Activated T-cell treated with anti-CD3 and anti-CD28 coated beads, Interleukin-2, amount 50 U/mL, for 4 hours (primary cell): ENCODE results near the gene SLC9A8. TPM values are rescaled to one million over a fixed set of nuclear protein-coding genes. Genes with fewer than 3 reads are reported as not detected.

Source experiments
- ATAC-seq, 2 donors: fragments of 200-7000 bp; cut with Tn5 transposase; one replicate each; pipeline ENCODE4 v1.10.0; 2021
- DNase-seq: peaks from one replicate; pipeline ENCODE4 v3.0.0-alpha.2; 2020
- H3K27me3 Mint-ChIP-seq: one replicate; pipeline ENCODE4 v1.8.0; 2021; ENCODE audit warnings: low read depth, mixed read lengths
- H3K36me3 Mint-ChIP-seq: one replicate; pipeline ENCODE4 v1.8.0; 2022; ENCODE audit warnings: mixed read lengths; ENCODE audit not compliant: insufficient read depth
- H3K4me1 Mint-ChIP-seq: one replicate; pipeline ENCODE4 v1.8.0; 2021; ENCODE audit warnings: low read depth, mixed read lengths
- H3K4me3 Mint-ChIP-seq: one replicate; pipeline ENCODE4 v1.8.0; 2021; ENCODE audit warnings: mild to moderate bottlenecking, moderate library complexity, mixed read lengths
- H3K9me3 Mint-ChIP-seq: one replicate; pipeline ENCODE4 v1.8.0; 2021; ENCODE audit warnings: mixed read lengths
- total RNA-seq, 3 donors: library from RNA; stranded (reverse); gene quantifications; one replicate each; pipeline ENCODE4 v1.2.1, GENCODE V29; 2021

The SLC9A8 gene
- total RNA-seq, 3 donors from 2014 or later = 11.9 to 16.4 (median 13.2) TPM

- no peaks in the 10 kb centered on the region for H3K9me3 Mint-ChIP-seq
- H3K27me3 Mint-ChIP-seq = no peaks in the 10 kb centered on the region
- H3K4me3 Mint-ChIP-seq = no peak overlapping the region
- H3K4me1 Mint-ChIP-seq = no peaks in the 10 kb centered on the region
- H3K36me3 Mint-ChIP-seq = peaks cover 17% of the 10 kb centered on the region
- DNase-seq (no peak), ATAC-seq (no peak)
Observed at GRCh38 chr20:49835031-49835430, 22.4 kb downstream of the SLC9A8 start.

- no peaks in the 10 kb centered on the region for H3K9me3 Mint-ChIP-seq
- H3K36me3 Mint-ChIP-seq = peaks cover 20% of the 10 kb centered on the region
- H3K4me3 Mint-ChIP-seq = no peak overlapping the region
- DNase-seq (no peak), ATAC-seq (no peak)
- no peaks in the 10 kb centered on the region for H3K27me3 Mint-ChIP-seq
- H3K4me1 Mint-ChIP-seq = no peaks in the 10 kb centered on the region
Observed at GRCh38 chr20:49838546-49838945, 25.9 kb downstream of the SLC9A8 start.

GRCh38 chr20:49843139-49843538, 30.5 kb downstream of the SLC9A8 start:
- DNase-seq = no peak
- Mint-ChIP-seq H3K9me3 (no peaks in the 10 kb centered on the region), H3K36me3 (peaks cover 12% of the 10 kb centered on the region)

GRCh38 chr20:49843770-49844380, 31.2 kb downstream of the SLC9A8 start:
- no peaks in the 10 kb centered on the region for H3K4me1 Mint-ChIP-seq
- H3K27me3 Mint-ChIP-seq = no peaks in the 10 kb centered on the region
- ATAC-seq = no peak
- no peak for DNase-seq
- H3K9me3 Mint-ChIP-seq = no peaks in the 10 kb centered on the region
- H3K36me3 Mint-ChIP-seq = peaks cover 15% of the 10 kb centered on the region
- H3K4me3 Mint-ChIP-seq = no peak overlapping the region

More at GRCh38 chr20:49843139-49843538, 30.5 kb downstream of the SLC9A8 start:
- ATAC-seq = no peak
- Mint-ChIP-seq H3K4me1 (no peaks in the 10 kb centered on the region), H3K27me3 (no peaks in the 10 kb centered on the region), H3K4me3 (no peak overlapping the region)

- DNase-seq (no peak), ATAC-seq (no peak)
- H3K9me3 Mint-ChIP-seq = no peaks in the 10 kb centered on the region
- H3K4me3 Mint-ChIP-seq = no peak overlapping the region
- H3K27me3 Mint-ChIP-seq = no peaks in the 10 kb centered on the region
- H3K36me3 Mint-ChIP-seq = peaks cover 19% of the 10 kb centered on the region
- peaks cover 3% of the 10 kb centered on the region for H3K4me1 Mint-ChIP-seq
Observed at GRCh38 chr20:49845060-49845459, 32.4 kb downstream of the SLC9A8 start.

GRCh38 chr20:49846206-49846807, 33.7 kb downstream of the SLC9A8 start:
- ATAC-seq (peak; percentile 69 to 73), DNase-seq (peak; percentile 44)
- Mint-ChIP-seq H3K27me3 (no peaks in the 10 kb centered on the region), H3K36me3 (peaks cover 24% of the 10 kb centered on the region), H3K9me3 (no peaks in the 10 kb centered on the region), H3K4me3 (no peak overlapping the region), H3K4me1 (peaks cover 6% of the 10 kb centered on the region)

GRCh38 chr20:49850463-49851230, 38.0 kb downstream of the SLC9A8 start:
- DNase-seq (no peak), ATAC-seq (no peak)
- no peak overlapping the region for H3K4me3 Mint-ChIP-seq
- H3K36me3 Mint-ChIP-seq = peaks cover 29% of the 10 kb centered on the region
- H3K4me1 Mint-ChIP-seq = peaks cover 6% of the 10 kb centered on the region
- no peaks in the 10 kb centered on the region for H3K9me3 Mint-ChIP-seq
- H3K27me3 Mint-ChIP-seq = no peaks in the 10 kb centered on the region

- ATAC-seq = no peak
- Mint-ChIP-seq H3K27me3 (no peaks in the 10 kb centered on the region), H3K9me3 (no peaks in the 10 kb centered on the region), H3K4me3 (no peak overlapping the region), H3K4me1 (peaks cover 6% of the 10 kb centered on the region), H3K36me3 (peaks cover 29% of the 10 kb centered on the region)
- no peak for DNase-seq
Observed at GRCh38 chr20:49851231-49851705, 38.6 kb downstream of the SLC9A8 start.

- DNase-seq = no peak
- H3K4me3 Mint-ChIP-seq = no peak overlapping the region
- no peaks in the 10 kb centered on the region for H3K27me3 Mint-ChIP-seq
- peaks cover 6% of the 10 kb centered on the region for H3K4me1 Mint-ChIP-seq
- ATAC-seq = no peak
- no peaks in the 10 kb centered on the region for H3K9me3 Mint-ChIP-seq
- peaks cover 32% of the 10 kb centered on the region for H3K36me3 Mint-ChIP-seq
Observed at GRCh38 chr20:49851991-49852390, 39.4 kb downstream of the SLC9A8 start.

GRCh38 chr20:49852522-49853080, 40.0 kb downstream of the SLC9A8 start:
- H3K27me3 Mint-ChIP-seq = no peaks in the 10 kb centered on the region
- peaks cover 6% of the 10 kb centered on the region for H3K4me1 Mint-ChIP-seq
- DNase-seq = no peak
- no peak for ATAC-seq
- H3K36me3 Mint-ChIP-seq = peaks cover 33% of the 10 kb centered on the region
- H3K4me3 Mint-ChIP-seq = no peak overlapping the region
- no peaks in the 10 kb centered on the region for H3K9me3 Mint-ChIP-seq

GRCh38 chr20:49853640-49854039, 41.0 kb downstream of the SLC9A8 start:
- H3K36me3 Mint-ChIP-seq = peaks cover 35% of the 10 kb centered on the region
- H3K4me3 Mint-ChIP-seq = no peak overlapping the region
- peaks cover 6% of the 10 kb centered on the region for H3K4me1 Mint-ChIP-seq
- H3K9me3 Mint-ChIP-seq = no peaks in the 10 kb centered on the region
- ATAC-seq (no peak), DNase-seq (no peak)
- no peaks in the 10 kb centered on the region for H3K27me3 Mint-ChIP-seq

- ATAC-seq (no peak), DNase-seq (no peak)
- peaks cover 5% of the 10 kb centered on the region for H3K4me1 Mint-ChIP-seq
- H3K4me3 Mint-ChIP-seq = no peak overlapping the region
- H3K36me3 Mint-ChIP-seq = peaks cover 28% of the 10 kb centered on the region
- H3K9me3 Mint-ChIP-seq = no peaks in the 10 kb centered on the region
- H3K27me3 Mint-ChIP-seq = no peaks in the 10 kb centered on the region
Observed at GRCh38 chr20:49854190-49854875, 41.7 kb downstream of the SLC9A8 start.

GRCh38 chr20:49856904-49857303, 44.3 kb downstream of the SLC9A8 start:
- H3K36me3 Mint-ChIP-seq = peaks cover 34% of the 10 kb centered on the region
- H3K9me3 Mint-ChIP-seq = no peaks in the 10 kb centered on the region
- H3K27me3 Mint-ChIP-seq = no peaks in the 10 kb centered on the region
- no peaks in the 10 kb centered on the region for H3K4me1 Mint-ChIP-seq
- ATAC-seq = no peak
- H3K4me3 Mint-ChIP-seq = no peak overlapping the region
- no peak for DNase-seq

- Mint-ChIP-seq H3K4me1 (no peaks in the 10 kb centered on the region), H3K27me3 (no peaks in the 10 kb centered on the region), H3K36me3 (peaks cover 31% of the 10 kb centered on the region), H3K9me3 (no peaks in the 10 kb centered on the region), H3K4me3 (no peak overlapping the region)
- no peak for DNase-seq
- ATAC-seq = no peak
Observed at GRCh38 chr20:49858076-49858585, 45.5 kb downstream of the SLC9A8 start.
